DMS 273 treated with DMSO at 0.1 percent for 48 hours (cell line): Measurements from ENCODE around the gene ABCB8.
"Not testable (repeated sequence)": the region's sequence is repeated elsewhere in the genome, so short reads cannot be mapped to it uniquely, and the experiment has no call there.

Experiments
- DNase-seq: peaks from one replicate; lab custom pipeline; 2025; lab: John Stamatoyannopoulos, UW

ABCB8 gene

GRCh38 chr7:150998341-150998740 lies 29.9 kb upstream of the ABCB8 start:
- no peak for DNase-seq

- DNase-seq, result no peak
Measured at GRCh38 chr7:150999001-150999400, 29.2 kb upstream of the ABCB8 start.

GRCh38 chr7:150999497-151000230 lies 28.6 kb upstream of the ABCB8 start:
- no peak for DNase-seq

DNA sequence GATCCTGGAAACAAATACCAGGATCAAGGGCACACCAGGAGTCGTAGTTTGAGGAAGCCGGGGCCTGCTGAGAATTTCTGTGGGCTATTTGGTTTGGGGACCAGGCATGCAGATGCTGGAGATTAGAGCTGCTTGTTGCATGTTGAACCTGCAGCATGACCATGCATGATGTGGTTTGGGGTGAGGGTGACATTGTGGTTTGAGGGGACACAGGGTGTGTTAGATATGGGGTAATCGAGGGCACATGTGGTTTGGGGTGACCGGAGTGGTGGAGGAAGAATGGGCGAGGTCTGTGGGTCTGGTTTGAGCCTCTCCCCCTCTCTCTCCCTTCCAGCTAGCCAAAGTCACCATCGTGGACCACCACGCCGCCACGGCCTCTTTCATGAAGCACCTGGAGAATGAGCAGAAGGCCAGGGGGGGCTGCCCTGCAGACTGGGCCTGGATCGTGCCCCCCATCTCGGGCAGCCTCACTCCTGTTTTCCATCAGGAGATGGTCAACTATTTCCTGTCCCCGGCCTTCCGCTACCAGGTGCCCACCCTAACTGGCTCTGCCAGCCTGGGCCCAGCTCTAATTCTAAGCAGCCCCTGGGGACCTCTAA lies 27.3 kb upstream of the ABCB8 start:
- no peak for DNase-seq

DNA sequence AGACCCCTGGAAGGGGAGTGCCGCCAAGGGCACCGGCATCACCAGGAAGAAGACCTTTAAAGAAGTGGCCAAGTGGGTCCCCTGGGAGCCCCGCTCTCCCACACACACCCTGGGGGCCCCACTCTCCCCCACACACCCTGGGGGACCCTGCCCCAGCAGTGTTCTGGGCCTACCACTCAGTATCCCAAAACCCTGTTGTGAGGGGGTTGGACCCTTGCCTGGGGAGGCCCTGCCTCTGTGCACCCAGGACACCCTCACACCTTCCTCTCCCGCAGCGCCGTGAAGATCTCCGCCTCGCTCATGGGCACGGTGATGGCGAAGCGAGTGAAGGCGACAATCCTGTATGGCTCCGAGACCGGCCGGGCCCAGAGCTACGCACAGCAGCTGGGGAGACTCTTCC lies 26.7 kb upstream of the ABCB8 start:
- DNase-seq, result no peak

DNA sequence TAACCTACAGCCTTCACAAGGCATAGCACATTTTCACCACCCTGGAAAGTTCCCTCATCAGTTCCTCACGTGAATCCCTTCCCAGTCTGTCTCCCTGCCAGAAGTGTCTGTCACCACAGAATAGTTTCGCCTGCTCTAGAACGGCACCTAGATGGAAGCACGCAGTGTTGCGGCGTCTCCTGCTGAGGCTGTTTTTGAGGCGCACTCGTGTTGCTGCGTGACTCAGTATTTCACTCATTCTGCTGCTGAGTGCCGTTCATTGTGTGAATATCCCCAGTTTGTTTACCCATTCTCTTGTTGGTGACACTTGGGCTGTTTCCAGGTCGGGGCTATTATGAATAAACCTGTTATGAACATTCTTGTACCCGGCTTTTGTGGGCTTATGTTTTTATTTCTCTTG lies 24.7 kb upstream of the ABCB8 start:
- DNase-seq, result no peak

GRCh38 chr7:151005566-151005965 lies 22.7 kb upstream of the ABCB8 start:
- no peak for DNase-seq

DNA sequence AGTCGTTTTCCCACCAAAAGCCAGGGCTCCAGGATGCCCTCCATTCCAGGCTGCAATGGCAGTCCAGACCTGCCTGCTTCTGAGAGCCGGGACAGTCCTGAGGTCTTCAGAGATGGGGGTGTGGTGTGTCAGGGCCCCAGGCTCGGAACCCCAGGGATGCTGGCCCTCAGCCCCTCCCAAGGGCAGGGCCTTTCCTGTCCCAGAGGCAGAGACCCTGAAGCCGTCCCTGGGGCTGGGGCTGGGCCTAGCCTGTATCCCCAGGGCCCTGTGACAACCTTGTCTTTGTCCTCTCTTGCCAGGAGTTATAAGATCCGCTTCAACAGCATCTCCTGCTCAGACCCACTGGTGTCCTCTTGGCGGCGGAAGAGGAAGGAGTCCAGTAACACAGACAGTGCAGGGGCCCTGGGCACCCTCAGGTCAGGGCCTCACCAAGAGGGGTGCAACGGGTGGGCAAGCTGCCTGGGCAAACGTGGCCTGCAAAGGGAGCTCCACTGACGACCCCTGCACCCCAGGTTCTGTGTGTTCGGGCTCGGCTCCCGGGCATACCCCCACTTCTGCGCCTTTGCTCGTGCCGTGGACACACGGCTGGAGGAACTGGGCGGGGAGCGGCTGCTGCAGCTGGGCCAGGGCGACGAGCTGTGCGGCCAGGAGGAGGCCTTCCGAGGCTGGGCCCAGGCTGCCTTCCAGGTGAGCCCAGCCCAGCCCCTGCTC lies 21.5 kb upstream of the ABCB8 start:
- no peak for DNase-seq

GRCh38 chr7:151007469-151007898 lies 20.8 kb upstream of the ABCB8 start:
- no peak for DNase-seq

GRCh38 chr7:151008143-151008510 lies 20.1 kb upstream of the ABCB8 start:
- DNase-seq, result no peak

- no peak for DNase-seq
Measured at GRCh38 chr7:151008511-151009323, 19.5 kb upstream of the ABCB8 start.

DNA sequence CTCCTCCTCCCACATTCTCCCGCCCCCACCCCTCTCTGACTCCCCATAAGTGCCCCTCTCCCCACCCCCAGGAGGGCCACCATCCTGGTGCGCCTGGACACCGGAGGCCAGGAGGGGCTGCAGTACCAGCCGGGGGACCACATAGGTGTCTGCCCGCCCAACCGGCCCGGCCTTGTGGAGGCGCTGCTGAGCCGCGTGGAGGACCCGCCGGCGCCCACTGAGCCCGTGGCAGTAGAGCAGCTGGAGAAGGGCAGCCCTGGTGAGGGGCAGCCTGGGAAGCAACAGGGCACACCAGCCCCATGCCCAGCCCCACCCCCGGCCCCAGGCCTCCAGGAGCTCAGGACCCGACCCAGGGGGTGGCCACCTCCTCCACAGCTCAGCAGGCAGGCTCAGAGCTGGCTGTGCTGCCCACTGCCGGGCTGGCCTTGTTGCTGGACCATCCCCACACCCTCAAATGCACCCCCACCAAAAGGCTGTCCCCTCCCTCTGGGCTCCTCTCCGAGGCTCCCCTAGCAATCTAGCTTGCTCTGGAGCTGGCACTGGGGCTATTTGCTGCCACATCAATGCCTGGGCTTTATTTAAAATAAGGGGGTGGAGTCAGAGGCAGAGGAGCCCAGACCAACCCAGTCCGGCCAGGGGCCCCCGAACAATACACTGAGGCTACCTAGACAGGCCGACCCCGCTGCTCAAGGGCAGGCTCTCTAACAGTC lies 18.8 kb upstream of the ABCB8 start:
- DNase-seq, result no peak

DNA sequence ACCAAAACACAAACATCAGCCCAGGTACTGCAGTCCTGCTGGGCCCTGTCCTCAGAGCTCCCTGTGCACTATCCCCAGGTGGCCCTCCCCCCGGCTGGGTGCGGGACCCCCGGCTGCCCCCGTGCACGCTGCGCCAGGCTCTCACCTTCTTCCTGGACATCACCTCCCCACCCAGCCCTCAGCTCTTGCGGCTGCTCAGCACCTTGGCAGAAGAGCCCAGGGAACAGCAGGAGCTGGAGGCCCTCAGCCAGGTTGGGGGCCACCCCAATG lies 18.3 kb upstream of the ABCB8 start:
- DNase-seq, result no peak

DNA sequence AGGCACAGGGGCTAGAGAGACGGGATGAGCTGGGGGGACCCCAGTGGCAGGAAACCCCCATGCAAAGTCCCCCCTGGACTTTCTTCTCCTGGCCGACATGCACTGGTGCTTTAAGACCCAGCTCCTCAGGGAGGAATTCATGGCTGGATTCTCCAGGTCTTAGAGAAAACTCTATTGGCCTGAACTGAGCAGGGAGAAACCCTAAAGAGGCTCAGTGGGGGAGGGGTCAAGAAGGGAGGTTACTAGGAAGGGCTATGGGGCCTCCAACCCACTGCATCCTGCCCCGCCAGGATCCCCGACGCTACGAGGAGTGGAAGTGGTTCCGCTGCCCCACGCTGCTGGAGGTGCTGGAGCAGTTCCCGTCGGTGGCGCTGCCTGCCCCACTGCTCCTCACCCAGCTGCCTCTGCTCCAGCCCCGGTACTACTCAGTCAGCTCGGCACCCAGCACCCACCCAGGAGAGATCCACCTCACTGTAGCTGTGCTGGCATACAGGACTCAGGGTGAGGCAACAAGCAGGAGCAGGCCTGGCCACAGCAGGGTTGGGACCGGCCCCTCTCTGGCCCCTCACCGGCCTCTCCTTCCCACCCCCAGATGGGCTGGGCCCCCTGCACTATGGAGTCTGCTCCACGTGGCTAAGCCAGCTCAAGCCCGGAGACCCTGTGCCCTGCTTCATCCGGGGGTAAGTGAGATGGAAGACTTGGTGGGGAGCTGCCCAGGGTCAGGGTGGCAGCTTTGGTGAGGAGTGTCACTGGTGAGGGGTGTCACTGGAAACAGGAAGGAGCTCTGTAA lies 17.7 kb upstream of the ABCB8 start:
- DNase-seq, result no peak

DNA sequence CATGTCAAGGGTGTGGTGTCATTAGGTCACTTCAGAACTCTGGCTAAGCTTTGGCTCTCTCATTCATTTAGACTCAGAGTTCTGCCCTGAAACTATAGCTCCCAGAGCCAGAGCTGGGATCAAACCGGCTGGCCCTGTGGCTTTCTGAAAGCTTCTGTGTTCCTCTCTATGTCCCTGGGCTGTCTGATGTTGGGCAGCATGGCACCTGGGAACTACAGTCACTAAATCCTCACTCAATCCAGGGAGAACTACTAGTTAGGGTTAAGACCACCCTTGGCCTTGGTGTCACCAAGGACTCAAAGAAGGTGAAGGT lies 17.2 kb upstream of the ABCB8 start:
- DNase-seq, result no peak

DNA sequence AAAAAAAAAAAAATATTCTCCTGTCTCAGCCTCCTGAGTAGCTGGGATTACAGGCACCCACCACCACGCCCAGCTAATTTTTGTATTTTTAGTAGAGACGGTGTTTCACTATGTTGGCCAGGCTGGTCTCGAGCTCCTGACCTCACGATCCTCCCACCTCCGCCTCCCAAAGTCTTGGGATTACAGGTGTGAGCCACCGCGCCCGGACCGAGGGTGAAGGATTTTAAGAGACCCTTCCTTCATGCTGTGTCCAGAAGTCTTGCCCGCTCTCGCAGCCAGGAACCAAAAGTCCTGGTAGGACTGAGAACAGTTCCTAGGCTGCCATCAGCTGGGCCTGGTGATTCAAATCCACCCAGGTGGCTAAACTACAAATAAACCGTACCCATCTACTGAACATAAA lies 16.6 kb upstream of the ABCB8 start:
- not testable (repeated sequence) for DNase-seq

DNA sequence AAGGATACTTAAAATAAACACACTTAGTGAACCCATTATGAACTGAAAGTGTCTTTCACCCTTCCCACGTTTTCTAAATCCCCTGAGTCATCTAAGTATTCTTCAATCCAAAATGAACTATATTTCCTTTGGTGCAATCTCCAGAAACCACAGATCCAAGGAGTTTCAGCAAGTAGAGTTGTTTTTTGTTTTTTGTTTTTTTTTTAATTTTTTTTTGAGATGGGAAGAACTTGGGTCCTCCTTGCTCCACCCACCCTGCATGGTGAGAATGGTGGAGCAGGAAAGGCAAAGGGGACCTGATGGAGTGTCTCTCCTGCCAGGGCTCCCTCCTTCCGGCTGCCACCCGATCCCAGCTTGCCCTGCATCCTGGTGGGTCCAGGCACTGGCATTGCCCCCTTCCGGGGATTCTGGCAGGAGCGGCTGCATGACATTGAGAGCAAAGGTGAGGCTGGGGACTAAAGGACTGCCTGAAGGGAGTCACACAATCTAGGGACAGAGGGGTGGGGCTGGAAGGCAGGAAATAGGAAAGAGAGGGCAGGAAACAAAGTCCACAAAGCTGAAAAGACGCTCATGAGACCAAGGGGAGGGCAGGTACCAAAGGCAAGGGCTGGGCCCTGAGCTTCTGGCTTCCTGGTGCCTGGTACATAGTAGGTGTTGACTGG lies 16.1 kb upstream of the ABCB8 start:
- no peak for DNase-seq

DNA sequence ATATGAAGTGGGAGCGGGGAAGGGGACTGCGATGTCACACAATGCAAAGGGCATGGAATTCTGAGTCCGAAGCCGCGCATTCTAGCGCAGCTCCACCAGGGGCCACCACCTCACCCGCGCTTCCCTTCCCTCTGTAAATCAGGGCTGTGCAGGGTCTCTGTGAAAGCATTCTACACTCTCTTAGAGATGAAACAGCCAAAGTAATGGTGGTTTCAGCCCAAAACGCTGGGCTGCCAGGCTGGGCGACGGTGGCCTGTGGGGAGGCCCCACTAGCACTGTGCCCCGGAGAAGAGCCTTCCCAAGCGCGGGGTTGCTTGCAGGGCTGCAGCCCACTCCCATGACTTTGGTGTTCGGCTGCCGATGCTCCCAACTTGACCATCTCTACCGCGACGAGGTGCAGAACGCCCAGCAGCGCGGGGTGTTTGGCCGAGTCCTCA lies 15.3 kb upstream of the ABCB8 start:
- no peak for DNase-seq

- DNase-seq, result no peak
Measured at GRCh38 chr7:151013356-151013732, 14.9 kb upstream of the ABCB8 start.

DNA sequence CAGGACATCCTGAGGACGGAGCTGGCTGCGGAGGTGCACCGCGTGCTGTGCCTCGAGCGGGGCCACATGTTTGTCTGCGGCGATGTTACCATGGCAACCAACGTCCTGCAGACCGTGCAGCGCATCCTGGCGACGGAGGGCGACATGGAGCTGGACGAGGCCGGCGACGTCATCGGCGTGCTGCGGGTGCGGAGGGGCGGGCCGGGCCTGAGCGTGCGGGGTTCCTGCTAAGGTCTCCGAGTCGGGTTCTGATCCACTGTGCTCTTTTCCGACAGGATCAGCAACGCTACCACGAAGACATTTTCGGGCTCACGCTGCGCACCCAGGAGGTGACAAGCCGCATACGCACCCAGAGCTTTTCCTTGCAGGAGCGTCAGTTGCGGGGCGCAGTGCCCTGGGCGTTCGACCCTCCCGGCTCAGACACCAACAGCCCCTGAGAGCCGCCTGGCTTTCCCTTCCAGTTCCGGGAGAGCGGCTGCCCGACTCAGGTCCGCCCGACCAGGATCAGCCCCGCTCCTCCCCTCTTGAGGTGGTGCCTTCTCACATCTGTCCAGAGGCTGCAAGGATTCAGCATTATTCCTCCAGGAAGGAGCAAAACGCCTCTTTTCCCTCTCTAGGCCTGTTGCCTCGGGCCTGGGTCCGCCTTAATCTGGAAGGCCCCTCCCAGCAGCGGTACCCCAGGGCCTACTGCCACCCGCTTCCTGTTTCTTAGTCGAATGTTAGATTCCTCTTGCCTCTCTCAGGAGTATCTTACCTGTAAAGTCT lies 14.3 kb upstream of the ABCB8 start:
- no peak for DNase-seq
